ENCODE measurements around the gene ANXA4.

Gene ANXA4

DNA sequence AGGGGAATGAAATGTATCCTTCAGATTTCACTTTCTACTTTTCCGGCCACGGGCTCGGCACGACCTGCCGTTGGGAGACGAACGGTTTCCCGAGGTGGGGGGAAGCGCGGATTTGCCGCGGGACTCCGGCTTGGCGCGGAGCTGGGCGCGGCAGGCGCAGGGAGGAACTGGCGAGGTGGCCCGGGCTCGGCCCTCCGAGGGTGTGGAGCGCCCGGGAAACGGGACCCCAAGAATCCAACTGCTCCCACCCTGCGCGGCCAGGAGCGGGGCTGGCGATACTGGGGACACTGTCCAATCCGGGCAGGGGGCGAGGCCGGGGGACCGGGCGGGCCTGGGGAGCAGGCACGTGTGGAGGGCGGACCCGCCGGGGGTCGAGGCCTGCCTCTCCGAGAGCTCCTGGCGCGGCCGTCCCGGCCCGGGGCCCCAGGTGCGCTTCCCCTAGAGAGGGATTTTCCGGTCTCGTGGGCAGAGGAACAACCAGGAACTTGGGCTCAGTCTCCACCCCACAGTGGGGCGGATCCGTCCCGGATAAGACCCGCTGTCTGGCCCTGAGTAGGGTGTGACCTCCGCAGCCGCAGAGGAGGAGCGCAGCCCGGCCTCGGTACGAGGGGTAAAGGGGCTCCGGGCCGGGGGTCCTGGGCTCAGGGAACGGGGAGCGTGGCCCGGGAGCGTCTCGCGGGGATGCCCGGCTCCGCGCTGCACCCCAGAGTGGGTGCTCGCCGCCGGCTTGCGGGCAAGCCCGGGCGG, at the start of gene ANXA4:
ANXA4 (plus strand) TSS at position 560 of the 747 bp plus-strand sequence. CDS start 39,432 bp downstream, outside the sequence.
- no peak for DNase-seq

DNA sequence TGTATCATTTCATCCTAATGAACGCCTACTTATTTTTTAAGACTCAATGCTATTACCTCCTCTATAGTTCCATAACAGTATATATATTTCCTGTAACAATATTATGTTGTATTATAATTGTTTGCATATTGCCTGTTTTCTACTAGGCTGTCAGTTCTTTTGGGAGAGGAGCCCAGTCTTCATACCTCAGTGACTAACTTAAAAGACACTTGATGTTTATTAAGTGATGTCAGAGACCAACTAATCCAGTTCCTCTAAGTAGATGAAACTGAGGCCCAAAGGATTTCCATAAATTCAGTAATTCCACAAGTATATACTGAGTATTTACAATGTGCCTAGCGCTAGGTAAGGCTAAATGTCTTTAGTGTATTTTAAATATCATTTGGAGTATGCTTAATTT, 49.5 kb upstream of the ANXA4 start:
- no peak for DNase-seq

DNA sequence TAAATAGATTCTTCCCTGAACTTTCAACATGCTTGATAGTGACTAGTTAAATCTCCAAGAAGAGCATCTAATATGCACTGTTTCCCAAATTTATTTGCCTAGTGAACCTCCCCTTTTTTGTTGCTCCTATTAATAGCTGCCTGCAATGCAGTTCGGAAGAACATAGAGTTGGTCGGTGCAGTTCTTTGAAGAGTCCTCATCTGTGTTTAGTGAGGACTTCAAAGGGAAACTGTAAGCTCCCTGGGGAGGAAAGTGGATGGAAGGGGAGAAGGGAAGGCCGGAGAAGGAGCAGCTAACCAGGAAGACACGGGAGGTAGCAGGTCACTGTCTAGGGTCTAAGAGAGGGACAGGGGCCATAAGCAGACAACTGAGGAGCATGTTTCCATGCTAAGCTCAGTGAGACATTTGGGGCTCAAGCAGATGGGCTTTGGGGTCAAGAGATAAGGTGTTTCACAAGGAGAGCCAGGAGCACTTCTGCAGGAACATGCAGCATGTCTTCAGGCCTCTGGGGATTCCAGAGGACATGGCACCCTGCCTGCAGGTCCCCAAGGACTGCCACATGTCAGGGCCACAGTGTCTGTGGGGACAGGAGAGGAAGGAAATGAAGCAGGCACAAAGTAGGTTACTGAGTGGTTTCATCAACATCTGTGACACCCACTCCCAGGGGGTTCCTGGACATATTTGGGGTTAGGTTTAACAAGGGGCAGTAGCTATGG, 48.7 kb upstream of the ANXA4 start:
- DNase-seq = no peak

DNA sequence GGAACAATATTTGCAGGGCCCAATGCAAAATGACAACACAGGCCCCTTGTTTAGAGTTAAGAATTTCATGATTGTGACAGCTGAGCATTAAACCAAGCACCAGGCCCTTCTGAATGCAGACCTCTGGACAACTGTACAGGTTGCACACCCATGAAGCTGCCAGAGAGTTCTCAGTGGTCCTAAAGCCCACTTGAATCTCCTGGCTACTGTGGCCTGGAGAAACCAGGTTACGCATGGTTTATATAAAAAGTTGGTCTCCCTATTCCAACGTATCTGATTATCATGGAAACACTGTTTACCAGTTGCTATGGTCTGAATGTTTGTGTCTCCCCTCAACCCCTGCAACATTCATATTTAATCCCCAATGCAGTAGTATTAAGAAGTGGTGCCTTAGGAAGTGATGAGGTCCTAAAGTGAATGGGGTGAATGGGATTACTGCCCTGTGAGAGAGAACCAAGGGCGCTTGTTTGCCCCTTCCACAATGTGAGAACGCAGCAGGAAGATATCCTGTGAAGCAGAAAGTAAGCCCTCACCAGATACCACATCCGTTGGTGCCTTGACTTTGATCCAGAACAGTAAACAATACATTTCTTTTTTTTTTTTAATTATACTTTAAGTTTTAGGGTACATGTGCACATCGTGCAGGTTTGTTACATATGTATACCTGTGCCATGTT, 48.0 kb upstream of the ANXA4 start:
- no peak for DNase-seq

DNA sequence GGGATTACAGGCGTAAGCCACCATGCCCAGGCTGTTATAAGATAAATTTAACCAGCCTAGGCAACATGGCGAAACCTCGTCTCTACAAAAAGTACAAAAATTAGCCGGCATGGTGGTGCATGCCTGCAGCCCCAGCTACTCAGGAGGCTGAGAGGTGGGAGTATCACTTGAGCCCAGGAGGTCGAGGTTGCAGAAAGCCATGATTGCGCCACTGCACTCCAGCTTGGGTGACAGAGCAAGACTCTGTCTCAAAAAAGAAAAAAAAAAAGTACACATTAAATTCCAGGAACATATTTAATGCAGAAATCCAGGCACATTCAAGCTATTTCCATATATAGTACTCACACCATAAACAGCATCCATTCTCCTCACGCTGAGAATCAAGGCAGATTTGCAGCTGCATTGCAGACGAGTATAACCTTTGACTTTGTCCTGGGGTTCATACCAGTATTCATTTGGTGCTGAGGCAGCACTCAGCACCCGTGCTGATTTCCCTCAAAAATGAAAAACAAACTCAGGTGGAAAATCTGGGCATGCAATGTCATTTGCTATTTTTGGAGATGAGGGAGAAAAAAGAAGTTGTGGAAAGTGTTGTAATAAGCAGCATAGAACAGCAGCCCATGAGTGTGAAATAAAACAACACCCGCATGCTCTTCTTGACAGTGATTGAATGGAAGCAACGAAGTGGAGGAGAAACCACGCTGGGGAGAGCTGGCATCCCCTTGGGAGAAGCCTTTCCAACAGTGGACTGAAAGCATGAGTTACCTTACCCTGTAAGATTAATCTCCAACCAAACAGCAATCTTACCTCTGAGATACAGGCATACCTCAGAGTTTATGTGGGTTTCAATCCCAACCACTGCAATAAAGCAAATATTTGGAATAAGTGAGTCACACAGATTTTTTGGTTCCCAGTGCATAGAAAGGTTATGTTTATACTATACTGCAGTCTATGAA, 46.8 kb upstream of the ANXA4 start:
- no peak for DNase-seq

DNA sequence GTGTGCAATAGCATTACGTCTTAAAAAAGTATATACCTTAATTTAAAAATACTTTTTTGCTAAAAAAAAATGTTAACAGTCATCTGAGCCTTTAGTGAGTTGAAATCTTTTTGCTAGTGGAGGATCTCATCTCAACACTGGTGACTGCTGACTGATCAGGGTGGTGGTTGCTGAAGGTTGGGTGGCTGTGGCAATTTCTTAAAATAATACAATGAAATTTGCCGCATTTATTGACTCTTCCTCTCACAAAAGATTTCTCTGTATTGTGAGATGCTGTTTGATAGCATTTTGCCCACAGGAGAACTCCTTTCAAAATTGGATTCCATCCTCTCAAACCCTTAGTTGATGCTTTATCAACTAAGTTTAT, 46.1 kb upstream of the ANXA4 start:
- DNase-seq = no peak

DNA sequence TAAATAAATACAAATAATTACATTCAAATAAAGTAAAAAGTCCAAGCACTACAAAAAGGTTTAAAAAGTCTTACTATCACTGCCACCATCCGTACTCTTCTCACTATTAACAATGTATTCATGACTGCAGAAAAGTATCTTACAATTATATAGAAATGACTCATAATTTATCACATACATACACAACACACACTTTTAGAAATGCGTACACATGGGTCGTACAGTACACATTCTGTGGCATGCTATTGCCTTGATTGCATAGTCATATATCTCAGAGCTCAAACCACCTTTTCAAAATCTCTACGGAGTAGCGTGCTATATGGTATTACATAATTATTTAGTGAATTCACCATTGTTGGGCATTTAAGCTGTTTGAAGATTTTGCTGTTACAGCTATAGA, 41.6 kb upstream of the ANXA4 start:
- no peak for DNase-seq

DNA sequence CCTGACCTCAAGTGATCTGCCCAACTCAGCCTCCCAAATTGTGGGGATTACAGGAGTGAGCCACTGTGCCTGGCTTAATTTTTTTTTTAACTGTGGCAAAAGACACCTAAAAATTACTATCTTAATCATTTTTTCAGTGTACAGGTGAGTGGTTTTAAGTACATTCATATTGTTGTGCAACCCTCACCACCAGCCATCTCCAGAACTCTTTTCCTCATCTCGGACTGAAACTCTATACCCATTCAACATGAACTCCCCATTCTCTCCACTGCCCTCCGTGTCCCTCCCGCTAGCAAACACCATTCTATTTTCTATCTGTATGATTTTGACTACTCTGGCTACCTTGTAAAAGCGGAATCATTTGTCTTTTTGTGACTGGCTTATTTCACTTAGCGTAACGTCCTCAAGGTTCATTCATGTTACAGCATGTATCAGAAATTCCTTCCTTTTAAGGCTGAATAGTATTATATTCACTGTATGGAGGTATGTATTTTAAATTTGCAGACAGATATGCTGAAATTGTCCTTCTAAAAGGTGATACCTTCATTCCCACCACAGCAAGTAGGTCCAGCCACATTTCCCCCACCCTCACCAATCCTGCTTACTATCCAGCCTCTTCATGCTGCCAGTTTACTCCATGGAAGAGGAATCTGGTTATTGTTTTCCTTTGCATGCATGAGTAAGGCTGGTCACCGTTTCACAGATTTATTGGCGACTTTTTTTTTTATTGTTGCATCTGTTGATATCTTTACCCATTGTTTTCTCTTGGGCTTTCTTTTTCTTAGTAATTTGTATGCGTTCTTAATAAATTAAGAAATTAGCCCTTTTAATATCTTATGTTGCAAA, 40.6 kb upstream of the ANXA4 start:
- DNase-seq = no peak

DNA sequence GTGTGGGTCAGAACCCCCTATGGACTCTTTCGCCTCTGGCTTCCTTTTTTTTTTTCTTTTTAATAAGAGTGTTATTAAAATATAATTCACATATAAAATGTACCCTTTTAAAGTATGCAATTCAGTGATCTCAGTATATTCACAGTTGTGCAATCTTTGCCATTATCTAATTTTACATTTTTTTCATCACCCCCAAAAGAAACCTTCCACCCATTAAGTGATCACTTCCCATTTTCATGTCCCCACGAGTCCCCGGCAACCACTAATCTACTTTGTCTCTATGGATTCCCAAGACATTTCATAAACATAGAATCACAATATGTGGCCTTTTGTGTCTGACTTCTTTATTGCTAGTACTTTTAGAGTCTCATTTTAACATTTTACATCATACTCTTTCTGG, 38.7 kb upstream of the ANXA4 start:
- DNase-seq = no peak

DNA sequence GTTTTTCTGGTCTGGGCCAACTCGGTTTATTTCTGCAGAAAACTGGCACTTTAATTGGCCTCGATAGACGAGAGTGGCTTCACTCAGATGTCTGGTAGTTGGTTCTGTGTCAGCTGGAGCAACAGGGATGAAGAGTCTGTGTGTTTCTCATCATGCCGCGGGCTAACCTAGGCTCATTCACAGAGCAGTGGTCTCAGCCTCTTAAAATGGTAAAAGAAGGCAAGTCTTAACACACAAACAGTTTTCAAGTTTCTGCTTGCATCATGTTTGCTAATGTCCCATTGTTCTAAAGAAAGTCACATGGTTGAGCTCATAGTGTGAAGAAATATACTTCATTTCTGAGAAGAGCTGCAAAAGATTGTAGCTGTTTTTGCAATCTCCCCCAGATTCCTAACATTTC, 37.5 kb upstream of the ANXA4 start:
- DNase-seq = no peak

DNA sequence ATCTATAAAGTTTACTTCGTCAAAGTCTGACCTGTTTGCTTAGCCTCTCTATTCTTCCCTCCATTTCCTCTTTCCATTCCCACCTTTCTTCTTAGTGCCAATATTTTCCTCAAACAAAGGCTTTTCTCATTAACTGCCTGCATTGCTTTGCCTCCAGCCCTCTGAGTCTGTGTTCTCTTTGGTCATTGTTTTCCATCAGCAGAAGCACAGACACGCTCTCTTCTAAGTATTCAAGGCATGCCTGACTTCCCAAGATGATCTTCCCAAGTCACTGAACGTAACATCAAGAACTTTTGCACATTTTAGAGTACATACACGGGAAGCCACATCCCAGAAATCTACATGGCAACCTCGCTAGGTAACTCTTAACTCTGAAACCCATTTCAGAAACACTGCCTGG, 32.6 kb upstream of the ANXA4 start:
- DNase-seq = no peak

DNA sequence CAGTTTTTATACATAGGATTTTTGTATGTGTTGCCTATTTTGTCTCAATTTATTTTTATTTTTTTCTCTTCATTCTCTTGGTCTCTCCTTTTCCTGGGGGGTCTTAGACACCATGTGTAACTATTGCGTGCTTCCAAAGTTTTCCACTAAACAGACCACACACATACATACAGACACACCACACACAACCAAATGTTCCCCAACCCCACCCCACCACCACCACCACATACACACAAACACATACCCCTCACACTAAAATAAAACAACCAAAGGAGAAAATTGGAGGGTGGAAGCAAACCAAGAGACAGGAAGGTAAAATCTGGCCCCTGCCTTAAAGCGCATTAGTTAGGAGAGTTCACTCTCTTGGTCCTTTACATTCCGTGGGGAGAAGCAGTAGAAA, 30.0 kb upstream of the ANXA4 start:
- DNase-seq = no peak

DNA sequence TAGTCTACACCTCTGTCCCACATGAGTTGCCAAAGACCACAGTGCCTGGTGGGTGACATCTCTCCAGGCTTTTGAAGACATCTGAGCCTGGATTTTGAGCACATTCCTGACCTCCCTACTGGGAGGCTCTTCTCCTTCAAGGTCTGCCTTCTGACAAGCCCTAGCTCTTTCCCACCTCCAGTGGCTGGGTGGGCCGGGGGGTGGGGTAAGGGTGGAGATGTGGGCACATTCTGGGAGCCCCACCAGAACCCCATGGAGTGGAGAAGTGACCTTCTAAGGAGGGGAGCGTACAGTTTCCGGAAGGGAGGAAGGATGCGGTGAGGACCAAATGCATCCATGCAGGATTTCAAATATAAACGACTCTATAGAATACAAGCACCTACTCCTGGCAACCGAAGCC, 27.9 kb upstream of the ANXA4 start:
- DNase-seq = no peak

DNA sequence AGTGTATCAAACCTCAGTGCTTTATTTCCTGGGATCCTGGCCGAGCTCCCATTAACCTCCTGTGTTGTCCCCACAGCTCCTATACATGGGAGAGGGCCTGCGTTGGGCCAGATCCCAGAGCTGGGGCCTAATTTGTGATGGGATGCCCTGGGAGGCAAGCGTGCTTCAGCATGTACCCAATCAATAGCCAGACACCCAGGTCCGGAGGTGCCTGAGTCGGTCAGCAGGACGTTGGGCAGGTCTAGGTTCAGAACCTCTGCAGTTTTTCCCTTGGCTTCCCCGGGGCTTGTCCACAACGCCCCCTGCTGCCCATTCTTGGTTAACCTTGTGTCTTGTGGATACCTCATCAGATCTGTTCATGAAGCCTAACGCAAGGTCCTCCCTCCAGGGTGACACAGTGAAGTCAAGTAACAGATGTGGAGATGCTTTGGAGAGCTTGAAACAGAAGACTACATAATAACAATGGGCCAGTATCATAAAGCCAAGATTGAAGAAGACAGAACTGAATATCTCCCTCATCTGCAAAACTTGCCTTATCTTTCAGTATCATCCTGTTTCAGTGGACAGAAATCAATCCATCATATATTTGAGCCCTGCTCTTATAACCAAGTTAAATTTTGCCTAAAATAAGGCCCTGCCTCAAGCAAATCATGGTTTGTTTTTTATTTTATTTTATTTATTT, 27.3 kb upstream of the ANXA4 start:
- DNase-seq = peak; percentile 67

DNA sequence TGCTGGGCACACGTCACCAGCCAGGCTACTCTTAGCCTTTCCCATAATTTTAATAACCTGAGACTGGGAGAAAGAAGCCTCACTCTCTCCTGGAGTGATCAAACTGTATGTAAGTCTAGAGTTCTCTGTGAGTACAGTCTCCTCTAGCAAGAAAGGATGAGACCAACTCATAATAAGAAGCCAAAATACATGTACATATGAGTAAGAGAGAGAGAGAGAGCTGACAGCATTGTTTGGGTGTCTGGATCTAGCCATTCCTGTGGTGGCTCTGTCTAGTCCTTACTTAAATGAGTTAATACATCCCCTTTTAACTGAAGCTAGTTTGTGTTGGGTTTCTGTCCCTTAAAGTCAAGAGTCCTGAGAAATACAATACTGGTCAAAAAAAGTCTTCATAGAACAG, 26.0 kb upstream of the ANXA4 start:
- DNase-seq = no peak

DNA sequence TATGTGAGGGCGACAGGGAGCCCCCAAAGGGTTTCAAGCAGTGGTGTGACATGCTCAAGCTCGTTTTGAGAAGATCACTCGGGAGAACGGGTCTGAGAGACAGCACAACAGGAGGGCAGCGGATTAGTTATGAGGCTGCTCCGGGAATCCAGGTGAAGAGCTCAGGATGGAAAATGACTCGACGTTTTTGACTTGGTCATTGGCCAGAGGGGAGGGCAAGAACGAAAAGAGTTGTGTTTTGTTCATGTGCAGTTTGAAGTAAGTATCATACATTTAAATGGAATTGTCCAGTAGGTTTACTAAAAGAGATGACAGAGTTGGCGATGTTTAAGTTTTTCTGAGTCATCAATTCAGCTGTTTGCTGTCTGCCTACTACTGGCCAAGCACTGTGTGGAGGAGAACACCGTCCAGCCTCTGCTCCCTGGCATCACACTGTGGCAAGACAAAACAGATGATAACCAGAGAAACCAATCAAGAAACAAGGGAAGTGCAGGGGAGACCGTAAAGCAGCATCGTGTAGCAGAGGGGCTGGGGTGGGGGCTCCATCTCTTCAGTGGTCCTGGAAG, 25.3 kb upstream of the ANXA4 start:
- no peak for DNase-seq

DNA sequence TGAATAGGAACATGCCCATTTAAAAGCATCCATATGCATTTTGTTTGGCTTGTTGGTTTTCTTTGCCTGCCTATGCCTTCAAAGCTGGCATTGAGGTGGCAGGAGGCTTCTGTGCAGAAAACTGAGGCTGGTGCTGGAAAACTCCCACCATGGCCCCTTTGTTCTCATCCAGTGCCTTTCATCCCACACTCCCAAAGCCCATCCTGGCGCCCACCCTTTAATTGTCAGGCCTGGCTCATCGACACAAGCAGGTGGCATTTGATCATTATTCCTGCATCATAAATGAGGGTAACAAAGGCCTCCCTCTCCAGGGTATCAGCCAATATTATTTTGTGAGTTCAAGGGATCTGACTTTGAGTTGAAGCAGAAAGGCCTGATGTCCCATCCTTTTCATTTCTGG, 24.7 kb upstream of the ANXA4 start:
- DNase-seq = no peak

DNA sequence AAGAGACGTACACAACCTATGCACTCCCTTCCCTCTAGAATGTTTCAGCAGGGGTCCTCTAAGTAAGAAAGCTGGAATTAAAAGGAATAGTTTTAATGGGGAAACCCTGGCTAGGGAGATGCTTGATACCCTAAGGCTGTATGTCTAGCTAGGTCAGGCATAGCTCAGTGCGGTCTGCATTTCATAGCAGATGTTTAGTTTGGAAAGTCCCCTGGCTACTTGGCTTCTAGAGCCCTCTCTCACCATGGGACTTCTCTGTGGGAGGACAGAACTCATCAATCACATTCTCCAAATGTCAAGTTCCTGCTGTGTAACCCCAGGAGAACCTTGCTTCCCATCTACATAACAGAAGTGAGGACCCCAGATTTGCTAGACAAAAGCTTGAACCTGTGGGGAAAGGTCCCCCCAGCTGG, 24.1 kb upstream of the ANXA4 start:
- DNase-seq = no peak

DNA sequence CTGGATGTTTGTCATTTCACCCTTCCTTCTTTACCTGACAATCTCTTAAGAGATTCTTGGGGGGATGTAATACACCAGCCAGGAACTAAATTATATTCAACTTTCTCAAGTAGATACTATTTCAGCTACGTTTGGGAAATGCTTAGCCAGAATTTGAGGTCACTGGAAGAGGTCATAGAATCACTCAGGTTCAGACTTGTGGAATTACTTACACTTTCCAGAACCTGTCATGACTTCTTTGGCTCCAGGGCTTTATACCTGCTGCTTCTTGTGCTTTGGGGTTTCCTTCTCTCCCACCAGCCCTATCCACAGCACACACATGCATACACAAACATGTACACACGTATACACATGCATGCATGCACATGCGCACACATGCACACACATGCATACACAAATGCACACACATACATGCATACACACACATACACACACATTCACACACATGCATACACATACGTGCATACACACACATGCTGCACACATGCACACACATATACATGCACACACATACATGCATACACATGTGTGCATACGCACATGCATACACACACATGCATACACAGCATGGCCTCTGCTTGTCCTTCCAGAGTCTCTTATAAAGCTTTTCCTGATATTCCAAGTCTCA, 23.5 kb upstream of the ANXA4 start:
- DNase-seq = no peak

DNA sequence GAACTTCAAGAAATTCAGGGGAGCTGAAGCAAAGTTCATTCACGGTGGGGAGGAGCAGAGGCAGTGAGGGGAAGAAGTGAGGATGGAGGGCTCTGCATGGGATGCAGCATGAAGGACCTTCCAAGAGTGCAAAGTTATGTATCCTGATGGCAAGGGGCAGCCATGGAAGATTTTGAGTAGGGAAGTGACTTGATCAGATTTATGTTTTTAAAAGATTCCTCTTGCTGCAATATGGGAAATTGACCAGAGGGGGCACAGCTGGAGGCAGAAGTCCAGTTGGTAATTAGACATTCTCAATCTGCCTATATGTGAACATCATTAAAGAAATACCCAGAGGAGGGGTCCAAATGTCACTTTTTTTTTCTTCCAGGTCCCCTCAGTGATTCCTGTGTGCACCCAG, 21.5 kb upstream of the ANXA4 start:
- no peak for DNase-seq

DNA sequence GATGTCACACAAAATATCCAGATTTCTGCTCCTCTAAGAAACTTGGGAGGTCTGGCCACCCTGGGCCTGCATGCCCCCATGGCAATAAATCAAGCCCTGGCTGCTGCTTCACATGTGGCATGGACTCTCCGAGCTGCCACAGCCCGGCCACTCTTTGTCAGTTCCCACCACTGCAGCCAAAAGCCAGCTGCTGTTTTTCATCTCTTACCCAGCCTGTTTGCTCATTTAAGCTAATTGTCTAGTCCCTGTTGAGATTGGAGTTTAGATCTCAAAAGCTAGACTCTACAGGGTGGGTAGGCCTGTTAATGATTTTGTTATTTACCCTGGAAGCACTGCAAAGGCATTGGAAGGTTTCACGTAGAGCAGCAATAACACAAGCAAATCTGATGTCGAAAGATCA, 20.9 kb upstream of the ANXA4 start:
- no peak for DNase-seq
